ENCODE results near the gene TRAF6. TPM values are rescaled to one million over a fixed set of nuclear protein-coding genes. Genes with fewer than 3 reads are reported as not detected.

TRAF6 gene
- total and polyA plus RNA-seq, 2 of the 13 experiments (the other 11 are each of a cell fraction or from before 2014, with no cell fraction given), result 3.3 to 5.9 TPM

- TF ChIP-seq, protein P1, sequence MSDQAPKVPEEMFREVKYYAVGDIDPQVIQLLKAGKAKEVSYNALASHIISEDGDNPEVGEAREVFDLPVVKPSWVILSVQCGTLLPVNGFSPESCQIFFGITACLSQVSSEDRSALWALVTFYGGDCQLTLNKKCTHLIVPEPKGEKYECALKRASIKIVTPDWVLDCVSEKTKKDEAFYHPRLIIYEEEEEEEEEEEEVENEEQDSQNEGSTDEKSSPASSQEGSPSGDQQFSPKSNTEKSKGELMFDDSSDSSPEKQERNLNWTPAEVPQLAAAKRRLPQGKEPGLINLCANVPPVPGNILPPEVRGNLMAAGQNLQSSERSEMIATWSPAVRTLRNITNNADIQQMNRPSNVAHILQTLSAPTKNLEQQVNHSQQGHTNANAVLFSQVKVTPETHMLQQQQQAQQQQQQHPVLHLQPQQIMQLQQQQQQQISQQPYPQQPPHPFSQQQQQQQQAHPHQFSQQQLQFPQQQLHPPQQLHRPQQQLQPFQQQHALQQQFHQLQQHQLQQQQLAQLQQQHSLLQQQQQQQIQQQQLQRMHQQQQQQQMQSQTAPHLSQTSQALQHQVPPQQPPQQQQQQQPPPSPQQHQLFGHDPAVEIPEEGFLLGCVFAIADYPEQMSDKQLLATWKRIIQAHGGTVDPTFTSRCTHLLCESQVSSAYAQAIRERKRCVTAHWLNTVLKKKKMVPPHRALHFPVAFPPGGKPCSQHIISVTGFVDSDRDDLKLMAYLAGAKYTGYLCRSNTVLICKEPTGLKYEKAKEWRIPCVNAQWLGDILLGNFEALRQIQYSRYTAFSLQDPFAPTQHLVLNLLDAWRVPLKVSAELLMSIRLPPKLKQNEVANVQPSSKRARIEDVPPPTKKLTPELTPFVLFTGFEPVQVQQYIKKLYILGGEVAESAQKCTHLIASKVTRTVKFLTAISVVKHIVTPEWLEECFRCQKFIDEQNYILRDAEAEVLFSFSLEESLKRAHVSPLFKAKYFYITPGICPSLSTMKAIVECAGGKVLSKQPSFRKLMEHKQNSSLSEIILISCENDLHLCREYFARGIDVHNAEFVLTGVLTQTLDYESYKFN (CRISPR knock-in tag; conservative IDR thresholded peaks at IDR 0.05), result 0 out of 2 replicates have a peak, but pooled peaks have one; percentile 35
- TF ChIP-seq FOXC1 (CRISPR knock-in tag; IDR thresholded peaks at IDR 0.05; ENCODE audit: borderline replicate concordance) (peak; percentile 68), AFF4 (CRISPR knock-in tag; IDR thresholded peaks at IDR 0.05) (no peak), ZNF329 (CRISPR knock-in tag; IDR thresholded peaks at IDR 0.05; ENCODE audit: low read depth) (peak; percentile 73), JUNB (CRISPR knock-in tag; IDR thresholded peaks at IDR 0.05; ENCODE audit: borderline replicate concordance) (no peak), PHF5A (CRISPR knock-in tag; IDR thresholded peaks at IDR 0.05; ENCODE audit: low read depth, unreplicated experiment) (peak; percentile 41), PHB2 (IDR thresholded peaks at IDR 0.05; ENCODE audit: partially characterized antibody) (no peak), MEF2D (CRISPR knock-in tag; IDR thresholded peaks at IDR 0.05) (peak; percentile 66), ZNF136 (CRISPR knock-in tag; IDR thresholded peaks at IDR 0.05; ENCODE audit: low read depth) (no peak; the same call in 1 of the 2 replicates), GRHL1 (CRISPR knock-in tag; conservative IDR thresholded peaks at IDR 0.05) (no peak), ZMYM2 (CRISPR knock-in tag; IDR thresholded peaks at IDR 0.05) (peak; percentile 69; the same call in 1 of the 2 replicates)
- TF ChIP-seq, protein P2, sequence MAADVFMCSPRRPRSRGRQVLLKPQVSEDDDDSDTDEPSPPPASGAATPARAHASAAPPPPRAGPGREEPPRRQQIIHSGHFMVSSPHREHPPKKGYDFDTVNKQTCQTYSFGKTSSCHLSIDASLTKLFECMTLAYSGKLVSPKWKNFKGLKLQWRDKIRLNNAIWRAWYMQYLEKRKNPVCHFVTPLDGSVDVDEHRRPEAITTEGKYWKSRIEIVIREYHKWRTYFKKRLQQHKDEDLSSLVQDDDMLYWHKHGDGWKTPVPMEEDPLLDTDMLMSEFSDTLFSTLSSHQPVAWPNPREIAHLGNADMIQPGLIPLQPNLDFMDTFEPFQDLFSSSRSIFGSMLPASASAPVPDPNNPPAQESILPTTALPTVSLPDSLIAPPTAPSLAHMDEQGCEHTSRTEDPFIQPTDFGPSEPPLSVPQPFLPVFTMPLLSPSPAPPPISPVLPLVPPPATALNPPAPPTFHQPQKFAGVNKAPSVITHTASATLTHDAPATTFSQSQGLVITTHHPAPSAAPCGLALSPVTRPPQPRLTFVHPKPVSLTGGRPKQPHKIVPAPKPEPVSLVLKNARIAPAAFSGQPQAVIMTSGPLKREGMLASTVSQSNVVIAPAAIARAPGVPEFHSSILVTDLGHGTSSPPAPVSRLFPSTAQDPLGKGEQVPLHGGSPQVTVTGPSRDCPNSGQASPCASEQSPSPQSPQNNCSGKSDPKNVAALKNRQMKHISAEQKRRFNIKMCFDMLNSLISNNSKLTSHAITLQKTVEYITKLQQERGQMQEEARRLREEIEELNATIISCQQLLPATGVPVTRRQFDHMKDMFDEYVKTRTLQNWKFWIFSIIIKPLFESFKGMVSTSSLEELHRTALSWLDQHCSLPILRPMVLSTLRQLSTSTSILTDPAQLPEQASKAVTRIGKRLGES (CRISPR knock-in tag; IDR thresholded peaks at IDR 0.05; ENCODE audit: borderline replicate concordance), result no peak
Measured at GRCh38 chr11:36509694-36510593, at the start of gene TRAF6 (continued).

All from HepG2 (cell line).